WTC11 (cell line): ENCODE data around the gene ADARB2.

Experiments used
- CREB1 ChIP-seq: sonication (generic); formaldehyde crosslinking; IDR thresholded peaks from 2 replicates; pipeline ENCODE4 v1.8.0; 2023; ENCODE audit warnings: mild to moderate bottlenecking, missing genetic modification reagents
- MXD4 ChIP-seq: fragments of 250-450 bp; sonication (Bioruptor Pico); IDR thresholded peaks from 2 replicates; pipeline ENCODE4 v1.8.0; 2021; ENCODE audit warnings: mild to moderate bottlenecking, moderate library complexity, borderline replicate concordance
- MYBL2 ChIP-seq: sonication (generic); formaldehyde crosslinking; IDR thresholded peaks from 2 replicates; pipeline ENCODE4 v1.8.1; 2023; ENCODE audit warnings: mild to moderate bottlenecking, moderate library complexity, missing genetic modification reagents
- ZBTB21 ChIP-seq: sonication (generic); formaldehyde crosslinking; IDR thresholded peaks from 2 replicates; pipeline ENCODE4 v1.8.1; 2023; ENCODE audit warnings: mild to moderate bottlenecking, missing genetic modification reagents, borderline replicate concordance
- TF ChIP-seq, protein P1 (sequence below): fragments of 200-600 bp; IDR thresholded peaks from 2 replicates; pipeline ENCODE4 v1.8.0; 2022; ENCODE audit warnings: antibody characterized with exemption
- TF ChIP-seq, protein P2 (sequence below): sonication (generic); formaldehyde crosslinking; IDR thresholded peaks from 2 replicates; pipeline ENCODE4 v1.8.1; 2023; ENCODE audit warnings: mild to moderate bottlenecking, missing genetic modification reagents
- TF ChIP-seq, protein P3 (sequence below): sonication (generic); formaldehyde crosslinking; IDR thresholded peaks from 2 replicates; pipeline ENCODE4 v1.8.0; 2022; ENCODE audit warnings: missing genetic modification reagents
- TF ChIP-seq, protein P4 (sequence below): sonication (generic); formaldehyde crosslinking; IDR thresholded peaks from 2 replicates; pipeline ENCODE4 v1.8.1; 2022; ENCODE audit warnings: low read depth, missing genetic modification reagents, borderline replicate concordance
- TF ChIP-seq, protein P5 (sequence below): sonication (generic); formaldehyde crosslinking; conservative IDR thresholded peaks from 2 replicates; pipeline ENCODE4 v1.8.1; 2022; ENCODE audit warnings: mild to moderate bottlenecking, missing genetic modification reagents

DNA sequence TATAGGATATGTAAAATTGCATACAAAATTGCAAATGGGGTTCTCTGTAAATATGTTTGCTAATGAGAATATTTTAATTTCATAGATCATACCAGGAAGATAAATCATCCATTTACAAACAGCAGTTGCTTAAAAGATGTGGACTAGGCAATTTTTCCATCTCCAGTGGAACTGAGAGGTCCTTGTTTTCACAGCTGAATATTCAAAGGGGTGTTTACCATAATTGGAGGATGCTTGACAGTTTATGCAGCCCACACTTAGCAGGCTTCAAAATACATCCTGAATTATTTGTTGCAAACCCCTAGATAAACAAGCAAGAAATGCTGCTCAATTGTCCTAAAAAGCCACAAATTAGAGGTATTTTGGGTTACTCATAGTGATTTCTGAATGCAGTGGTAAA lies 69.9 kb downstream of the ADARB2 start:
- TF ChIP-seq, protein P1, sequence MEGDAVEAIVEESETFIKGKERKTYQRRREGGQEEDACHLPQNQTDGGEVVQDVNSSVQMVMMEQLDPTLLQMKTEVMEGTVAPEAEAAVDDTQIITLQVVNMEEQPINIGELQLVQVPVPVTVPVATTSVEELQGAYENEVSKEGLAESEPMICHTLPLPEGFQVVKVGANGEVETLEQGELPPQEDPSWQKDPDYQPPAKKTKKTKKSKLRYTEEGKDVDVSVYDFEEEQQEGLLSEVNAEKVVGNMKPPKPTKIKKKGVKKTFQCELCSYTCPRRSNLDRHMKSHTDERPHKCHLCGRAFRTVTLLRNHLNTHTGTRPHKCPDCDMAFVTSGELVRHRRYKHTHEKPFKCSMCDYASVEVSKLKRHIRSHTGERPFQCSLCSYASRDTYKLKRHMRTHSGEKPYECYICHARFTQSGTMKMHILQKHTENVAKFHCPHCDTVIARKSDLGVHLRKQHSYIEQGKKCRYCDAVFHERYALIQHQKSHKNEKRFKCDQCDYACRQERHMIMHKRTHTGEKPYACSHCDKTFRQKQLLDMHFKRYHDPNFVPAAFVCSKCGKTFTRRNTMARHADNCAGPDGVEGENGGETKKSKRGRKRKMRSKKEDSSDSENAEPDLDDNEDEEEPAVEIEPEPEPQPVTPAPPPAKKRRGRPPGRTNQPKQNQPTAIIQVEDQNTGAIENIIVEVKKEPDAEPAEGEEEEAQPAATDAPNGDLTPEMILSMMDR, result no peak
- TF ChIP-seq, protein P2, sequence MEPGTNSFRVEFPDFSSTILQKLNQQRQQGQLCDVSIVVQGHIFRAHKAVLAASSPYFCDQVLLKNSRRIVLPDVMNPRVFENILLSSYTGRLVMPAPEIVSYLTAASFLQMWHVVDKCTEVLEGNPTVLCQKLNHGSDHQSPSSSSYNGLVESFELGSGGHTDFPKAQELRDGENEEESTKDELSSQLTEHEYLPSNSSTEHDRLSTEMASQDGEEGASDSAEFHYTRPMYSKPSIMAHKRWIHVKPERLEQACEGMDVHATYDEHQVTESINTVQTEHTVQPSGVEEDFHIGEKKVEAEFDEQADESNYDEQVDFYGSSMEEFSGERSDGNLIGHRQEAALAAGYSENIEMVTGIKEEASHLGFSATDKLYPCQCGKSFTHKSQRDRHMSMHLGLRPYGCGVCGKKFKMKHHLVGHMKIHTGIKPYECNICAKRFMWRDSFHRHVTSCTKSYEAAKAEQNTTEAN (CRISPR knock-in tag), result no peak
- TF ChIP-seq, protein P3, sequence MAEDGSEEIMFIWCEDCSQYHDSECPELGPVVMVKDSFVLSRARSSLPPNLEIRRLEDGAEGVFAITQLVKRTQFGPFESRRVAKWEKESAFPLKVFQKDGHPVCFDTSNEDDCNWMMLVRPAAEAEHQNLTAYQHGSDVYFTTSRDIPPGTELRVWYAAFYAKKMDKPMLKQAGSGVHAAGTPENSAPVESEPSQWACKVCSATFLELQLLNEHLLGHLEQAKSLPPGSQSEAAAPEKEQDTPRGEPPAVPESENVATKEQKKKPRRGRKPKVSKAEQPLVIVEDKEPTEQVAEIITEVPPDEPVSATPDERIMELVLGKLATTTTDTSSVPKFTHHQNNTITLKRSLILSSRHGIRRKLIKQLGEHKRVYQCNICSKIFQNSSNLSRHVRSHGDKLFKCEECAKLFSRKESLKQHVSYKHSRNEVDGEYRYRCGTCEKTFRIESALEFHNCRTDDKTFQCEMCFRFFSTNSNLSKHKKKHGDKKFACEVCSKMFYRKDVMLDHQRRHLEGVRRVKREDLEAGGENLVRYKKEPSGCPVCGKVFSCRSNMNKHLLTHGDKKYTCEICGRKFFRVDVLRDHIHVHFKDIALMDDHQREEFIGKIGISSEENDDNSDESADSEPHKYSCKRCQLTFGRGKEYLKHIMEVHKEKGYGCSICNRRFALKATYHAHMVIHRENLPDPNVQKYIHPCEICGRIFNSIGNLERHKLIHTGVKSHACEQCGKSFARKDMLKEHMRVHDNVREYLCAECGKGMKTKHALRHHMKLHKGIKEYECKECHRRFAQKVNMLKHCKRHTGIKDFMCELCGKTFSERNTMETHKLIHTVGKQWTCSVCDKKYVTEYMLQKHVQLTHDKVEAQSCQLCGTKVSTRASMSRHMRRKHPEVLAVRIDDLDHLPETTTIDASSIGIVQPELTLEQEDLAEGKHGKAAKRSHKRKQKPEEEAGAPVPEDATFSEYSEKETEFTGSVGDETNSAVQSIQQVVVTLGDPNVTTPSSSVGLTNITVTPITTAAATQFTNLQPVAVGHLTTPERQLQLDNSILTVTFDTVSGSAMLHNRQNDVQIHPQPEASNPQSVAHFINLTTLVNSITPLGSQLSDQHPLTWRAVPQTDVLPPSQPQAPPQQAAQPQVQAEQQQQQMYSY (CRISPR knock-in tag), result no peak
- TF ChIP-seq ZBTB21 (CRISPR knock-in tag), result no peak
- TF ChIP-seq MXD4 (CRISPR knock-in tag), result no peak
- no peak for TF ChIP-seq CREB1 (CRISPR knock-in tag)
- TF ChIP-seq, protein P4, sequence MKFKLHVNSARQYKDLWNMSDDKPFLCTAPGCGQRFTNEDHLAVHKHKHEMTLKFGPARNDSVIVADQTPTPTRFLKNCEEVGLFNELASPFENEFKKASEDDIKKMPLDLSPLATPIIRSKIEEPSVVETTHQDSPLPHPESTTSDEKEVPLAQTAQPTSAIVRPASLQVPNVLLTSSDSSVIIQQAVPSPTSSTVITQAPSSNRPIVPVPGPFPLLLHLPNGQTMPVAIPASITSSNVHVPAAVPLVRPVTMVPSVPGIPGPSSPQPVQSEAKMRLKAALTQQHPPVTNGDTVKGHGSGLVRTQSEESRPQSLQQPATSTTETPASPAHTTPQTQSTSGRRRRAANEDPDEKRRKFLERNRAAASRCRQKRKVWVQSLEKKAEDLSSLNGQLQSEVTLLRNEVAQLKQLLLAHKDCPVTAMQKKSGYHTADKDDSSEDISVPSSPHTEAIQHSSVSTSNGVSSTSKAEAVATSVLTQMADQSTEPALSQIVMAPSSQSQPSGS, result no peak
- TF ChIP-seq, protein P5, sequence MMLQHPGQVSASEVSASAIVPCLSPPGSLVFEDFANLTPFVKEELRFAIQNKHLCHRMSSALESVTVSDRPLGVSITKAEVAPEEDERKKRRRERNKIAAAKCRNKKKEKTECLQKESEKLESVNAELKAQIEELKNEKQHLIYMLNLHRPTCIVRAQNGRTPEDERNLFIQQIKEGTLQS (CRISPR knock-in tag), result no peak
- no peak for TF ChIP-seq MYBL2 (CRISPR knock-in tag)
